ENCODE measurements around the gene ACOXL. TPM values are rescaled to one million over a fixed set of nuclear protein-coding genes. Genes with fewer than 3 reads are reported as not detected.

ACOXL gene
- total and polyA plus RNA-seq, 9 of the 15 experiments (the other 6 are each of a cell fraction or from before 2014, with no cell fraction given) = 0.31 to 0.56 TPM; not detected in 7

DNA sequence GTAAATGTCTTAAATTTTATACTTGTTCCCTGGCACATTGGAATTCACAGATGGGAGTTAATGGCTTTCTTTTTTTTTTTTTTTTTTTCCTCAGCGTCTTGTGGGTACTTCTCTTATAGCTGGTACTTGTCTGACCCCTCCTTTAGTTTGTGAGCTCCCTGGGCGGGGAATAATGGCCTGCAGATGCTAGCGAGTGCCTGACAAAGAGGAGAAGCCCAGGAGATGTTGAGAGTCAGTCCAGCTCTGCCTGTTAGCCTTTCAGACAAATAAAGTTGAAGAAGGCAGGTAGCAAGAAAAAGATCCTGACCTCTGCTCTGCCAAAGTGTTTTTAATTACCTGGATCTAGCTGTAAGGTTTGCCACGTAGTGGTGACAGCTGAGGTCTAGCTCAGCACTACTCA, 395.0 kb downstream of the ACOXL start (continued):
- TF ChIP-seq, protein P1, sequence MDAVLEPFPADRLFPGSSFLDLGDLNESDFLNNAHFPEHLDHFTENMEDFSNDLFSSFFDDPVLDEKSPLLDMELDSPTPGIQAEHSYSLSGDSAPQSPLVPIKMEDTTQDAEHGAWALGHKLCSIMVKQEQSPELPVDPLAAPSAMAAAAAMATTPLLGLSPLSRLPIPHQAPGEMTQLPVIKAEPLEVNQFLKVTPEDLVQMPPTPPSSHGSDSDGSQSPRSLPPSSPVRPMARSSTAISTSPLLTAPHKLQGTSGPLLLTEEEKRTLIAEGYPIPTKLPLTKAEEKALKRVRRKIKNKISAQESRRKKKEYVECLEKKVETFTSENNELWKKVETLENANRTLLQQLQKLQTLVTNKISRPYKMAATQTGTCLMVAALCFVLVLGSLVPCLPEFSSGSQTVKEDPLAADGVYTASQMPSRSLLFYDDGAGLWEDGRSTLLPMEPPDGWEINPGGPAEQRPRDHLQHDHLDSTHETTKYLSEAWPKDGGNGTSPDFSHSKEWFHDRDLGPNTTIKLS (IDR thresholded peaks at IDR 0.05; ENCODE audit: borderline replicate concordance, low read depth) = no peak
- TF ChIP-seq ZBED1 (IDR thresholded peaks at IDR 0.05) = no peak
- no peak for TF ChIP-seq ZNF76 (CRISPR knock-in tag; IDR thresholded peaks at IDR 0.05; ENCODE audit: borderline replicate concordance)
- TF ChIP-seq, protein P2, sequence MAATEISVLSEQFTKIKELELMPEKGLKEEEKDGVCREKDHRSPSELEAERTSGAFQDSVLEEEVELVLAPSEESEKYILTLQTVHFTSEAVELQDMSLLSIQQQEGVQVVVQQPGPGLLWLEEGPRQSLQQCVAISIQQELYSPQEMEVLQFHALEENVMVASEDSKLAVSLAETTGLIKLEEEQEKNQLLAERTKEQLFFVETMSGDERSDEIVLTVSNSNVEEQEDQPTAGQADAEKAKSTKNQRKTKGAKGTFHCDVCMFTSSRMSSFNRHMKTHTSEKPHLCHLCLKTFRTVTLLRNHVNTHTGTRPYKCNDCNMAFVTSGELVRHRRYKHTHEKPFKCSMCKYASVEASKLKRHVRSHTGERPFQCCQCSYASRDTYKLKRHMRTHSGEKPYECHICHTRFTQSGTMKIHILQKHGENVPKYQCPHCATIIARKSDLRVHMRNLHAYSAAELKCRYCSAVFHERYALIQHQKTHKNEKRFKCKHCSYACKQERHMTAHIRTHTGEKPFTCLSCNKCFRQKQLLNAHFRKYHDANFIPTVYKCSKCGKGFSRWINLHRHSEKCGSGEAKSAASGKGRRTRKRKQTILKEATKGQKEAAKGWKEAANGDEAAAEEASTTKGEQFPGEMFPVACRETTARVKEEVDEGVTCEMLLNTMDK (IDR thresholded peaks at IDR 0.05; ENCODE audit: borderline replicate concordance, insufficient read depth, low read depth, low read length, poor library complexity, severe bottlenecking) = no peak
- TF ChIP-seq SIX5 (IDR thresholded peaks at IDR 0.05; ENCODE audit: borderline replicate concordance in 1 of 2, insufficient read depth in 1 of 2, low read depth in 1 of 2, low read length in 2 of 2) = no peak

DNA sequence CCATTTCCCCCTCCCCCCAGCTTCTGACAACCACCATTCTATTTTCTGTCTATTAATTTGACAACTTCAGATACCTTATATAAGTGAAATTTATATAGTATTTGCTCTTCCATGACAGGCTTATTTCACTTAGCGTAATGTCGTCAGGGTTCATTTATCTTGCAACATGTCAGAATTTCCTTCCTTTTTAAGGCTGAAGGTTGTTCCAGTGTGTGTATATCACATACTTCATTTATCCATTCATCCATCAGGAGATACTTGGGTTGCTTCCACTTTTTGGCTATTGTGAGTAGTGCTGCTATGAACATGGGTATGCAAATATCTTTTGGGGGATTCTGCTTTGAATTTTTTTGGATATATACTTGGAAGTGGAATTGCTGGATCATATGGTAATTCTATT, 395.7 kb downstream of the ACOXL start:
- H3K4me2 ChIP-seq (ENCODE audit: insufficient read depth, low read length) = no peak overlapping the region
- in situ Hi-C loops (cut with MboI) = no loop called here
- no peak overlapping the region for H3K27ac ChIP-seq (ENCODE audit: extremely low read depth, low read depth, low read length)
- no peaks in the 10 kb centered on the region for H3K9me1 ChIP-seq (ENCODE audit: control insufficient read depth, insufficient read depth, low read length)
- no peak overlapping the region for H2AFZ ChIP-seq (ENCODE audit: low read depth, low read length)
- H3K36me3 ChIP-seq (ENCODE audit: control insufficient read depth, insufficient read depth, low read length) = peaks cover 83% of the 10 kb centered on the region
- H3K4me3 ChIP-seq = no peak overlapping the region
- no peaks in the 10 kb centered on the region for H3K9me3 ChIP-seq (replicated peaks; ENCODE audit: control insufficient read depth, insufficient read depth, low read depth, low read length)
- no TSS peak for BruUV-seq (replicated peaks)
- peaks cover 3 to 6% of the 10 kb centered on the region in 2 experiments; a peak in 3 of 5 replicates for H3K4me1 ChIP-seq (replicated peaks in 1 of 2; ENCODE audit: control insufficient read depth in 2 of 2, insufficient read depth in 2 of 2, low read length in 2 of 2)
- FAIRE-seq (no peak), DNase-seq (ENCODE audit: extremely low read depth in 1 of 4, low spot score in 3 of 4) (no peak), ATAC-seq (no peak)
- ChIA-PET POLR2A (interaction anchor here (1.0 kb wide), 1 partner anchor 7 kb away, joined by 4 read pairs; the partner anchor contains the start of gene BCL2L11), CTCF (ENCODE audit: low intra/inter-chr PET ratio) (no interaction called here)
- H3K79me2 ChIP-seq (ENCODE audit: control insufficient read depth, insufficient read depth, low read length) = peaks cover 42% of the 10 kb centered on the region
- peaks cover 3% of the 10 kb centered on the region for H4K20me1 ChIP-seq (replicated peaks; ENCODE audit: control insufficient read depth, insufficient read depth, low read length)
- H3K27me3 ChIP-seq (ENCODE audit: control insufficient read depth in 2 of 2, insufficient read depth in 2 of 2, low read length in 2 of 2) = no peaks in the 10 kb centered on the region
- H3K9ac ChIP-seq (ENCODE audit: insufficient read depth in 1 of 2, low read depth in 2 of 2, low read length in 2 of 2) = no peak overlapping the region
- intact Hi-C loops (cut with micrococcal nuclease) = no loop called here
- WGBS (ENCODE audit: insufficient coverage, low coverage, missing lambda C conversion rate) = 94% methylated on average over 2 of the region's 2 CpGs
- TF ChIP-seq SMARCC2 (IDR thresholded peaks at IDR 0.05; ENCODE audit: low read depth) (no peak), SIN3A (IDR thresholded peaks at IDR 0.05; ENCODE audit: borderline replicate concordance in 2 of 2, control insufficient read depth in 1 of 2, low read depth in 2 of 2, low read length in 2 of 2) (no peak), CXXC5 (CRISPR knock-in tag; IDR thresholded peaks at IDR 0.05) (no peak)
- TF ChIP-seq, protein P3, sequence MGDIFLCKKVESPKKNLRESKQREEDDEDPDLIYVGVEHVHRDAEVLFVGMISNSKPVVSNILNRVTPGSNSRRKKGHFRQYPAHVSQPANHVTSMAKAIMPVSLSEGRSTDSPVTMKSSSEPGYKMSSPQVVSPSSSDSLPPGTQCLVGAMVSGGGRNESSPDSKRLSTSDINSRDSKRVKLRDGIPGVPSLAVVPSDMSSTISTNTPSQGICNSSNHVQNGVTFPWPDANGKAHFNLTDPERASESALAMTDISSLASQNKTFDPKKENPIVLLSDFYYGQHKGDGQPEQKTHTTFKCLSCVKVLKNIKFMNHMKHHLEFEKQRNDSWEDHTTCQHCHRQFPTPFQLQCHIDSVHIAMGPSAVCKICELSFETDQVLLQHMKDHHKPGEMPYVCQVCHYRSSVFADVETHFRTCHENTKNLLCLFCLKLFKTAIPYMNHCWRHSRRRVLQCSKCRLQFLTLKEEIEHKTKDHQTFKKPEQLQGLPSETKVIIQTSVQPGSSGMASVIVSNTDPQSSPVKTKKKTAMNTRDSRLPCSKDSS (IDR thresholded peaks at IDR 0.05; ENCODE audit: low read depth, partially characterized antibody) = no peak
- TF ChIP-seq, protein P4, sequence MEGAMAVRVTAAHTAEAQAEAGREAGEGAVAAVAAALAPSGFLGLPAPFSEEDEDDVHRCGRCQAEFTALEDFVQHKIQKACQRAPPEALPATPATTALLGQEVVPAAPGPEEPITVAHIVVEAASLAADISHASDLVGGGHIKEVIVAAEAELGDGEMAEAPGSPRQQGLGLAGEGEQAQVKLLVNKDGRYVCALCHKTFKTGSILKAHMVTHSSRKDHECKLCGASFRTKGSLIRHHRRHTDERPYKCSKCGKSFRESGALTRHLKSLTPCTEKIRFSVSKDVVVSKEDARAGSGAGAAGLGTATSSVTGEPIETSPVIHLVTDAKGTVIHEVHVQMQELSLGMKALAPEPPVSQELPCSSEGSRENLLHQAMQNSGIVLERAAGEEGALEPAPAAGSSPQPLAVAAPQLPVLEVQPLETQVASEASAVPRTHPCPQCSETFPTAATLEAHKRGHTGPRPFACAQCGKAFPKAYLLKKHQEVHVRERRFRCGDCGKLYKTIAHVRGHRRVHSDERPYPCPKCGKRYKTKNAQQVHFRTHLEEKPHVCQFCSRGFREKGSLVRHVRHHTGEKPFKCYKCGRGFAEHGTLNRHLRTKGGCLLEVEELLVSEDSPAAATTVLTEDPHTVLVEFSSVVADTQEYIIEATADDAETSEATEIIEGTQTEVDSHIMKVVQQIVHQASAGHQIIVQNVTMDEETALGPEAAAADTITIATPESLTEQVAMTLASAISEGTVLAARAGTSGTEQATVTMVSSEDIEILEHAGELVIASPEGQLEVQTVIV (CRISPR knock-in tag; IDR thresholded peaks at IDR 0.05; ENCODE audit: borderline replicate concordance) = no peak

Measured in K562 (cell line).